Body of pancreas (tissue), 4 donors: ENCODE data around the gene KANK2. TPM values are rescaled to one million over a fixed set of nuclear protein-coding genes. Genes with fewer than 3 reads are reported as not detected.

Experiments used
- ATAC-seq: fragments of 150-250 bp; one replicate; pipeline ENCODE4 v1.9.1; 2016
- DNase-seq, 4 donors: peaks; one replicate each; pipeline ENCODE4 v3.0.0-alpha.2; 2019
- H3K27ac ChIP-seq, 4 donors: fragments of 200-600 bp; sonication (generic); 1 replicate in 3 of 4; 2 replicates in 1 of 4; pipeline versions ENCODE4 v1.5.1 to v1.6.1; 2016 to 2019; ENCODE audit warnings: mild to moderate bottlenecking in 1 of 4, mixed read lengths in 1 of 4, moderate library complexity in 1 of 4
- H3K27me3 ChIP-seq, 2 donors: fragments of 200-600 bp; sonication (generic); one replicate each; pipeline ENCODE4 v1.6.0; 2016; ENCODE audit warnings: mild to moderate bottlenecking in 1 of 2
- H3K36me3 ChIP-seq, 2 donors: fragments of 200-600 bp; sonication (generic); replicated peaks in 1 of 2; 2 replicates each; pipeline ENCODE4 v1.5.1; 2016; ENCODE audit warnings: low read depth in 2 of 2; ENCODE audit not compliant: insufficient read depth in 1 of 2
- H3K4me1 ChIP-seq: fragments of 200-600 bp; sonication (generic); one replicate; pipeline ENCODE4 v1.6.0; 2016
- H3K4me3 ChIP-seq, 2 donors: fragments of 200-600 bp; sonication (generic); 1 replicate in 1 of 2; 2 replicates in 1 of 2; pipeline ENCODE4 v1.5.1; 2016 to 2019
- H3K9me3 ChIP-seq, 3 donors: fragments of 200-600 bp; sonication (generic); 1 replicate in 2 of 3; 2 replicates in 1 of 3; pipeline ENCODE4 v1.5.1; 2016
- POLR2A ChIP-seq, 3 donors: fragments of 450-650 bp; IDR thresholded peaks; one replicate each; pipeline ENCODE4 v1.6.1; 2016; ENCODE audit warnings: antibody characterized with exemption in 3 of 3, mild to moderate bottlenecking in 2 of 3
- WGBS, 2 donors: methylation state at CpG; one replicate each; pipeline ENCODE4 v1.1.5; 2017; 5-methylcytosine and 5-hydroxymethylcytosine counted together
- intact Hi-C: fragments of 100-400 bp; cut with DNase I; formaldehyde crosslinking; loops from one replicate; pipeline ENCODE4 v1.15.1; 2023
- total RNA-seq, 2 donors: library from RNA; depleted of rRNA; stranded (reverse); fragments of >200 nt; gene quantifications; one replicate each; pipeline ENCODE4 v1.1.0, GENCODE V29; 2016

The KANK2 gene
- total RNA-seq, 2 donors from 2014 or later: 133 to 165 TPM

GRCh38 chr19:11115895-11116446, 81.4 kb downstream of the KANK2 start:
- peaks cover 30 to 55% of the 10 kb centered on the region in 2 donors for H3K36me3 ChIP-seq
- 79 to 83% methylated on average over 11 of the region's 11 CpGs for WGBS, 2 donors
- no peaks in the 10 kb centered on the region for H3K27me3 ChIP-seq
- H3K9me3 ChIP-seq: no peaks in the 10 kb centered on the region
- intact Hi-C loops: no loop called here
- ATAC-seq (no peak), DNase-seq (no peak)
- no peak for TF ChIP-seq POLR2A (IDR thresholded peaks at IDR 0.05)
- no peaks in the 10 kb centered on the region for H3K4me1 ChIP-seq
- no peak overlapping the region for H3K4me3 ChIP-seq
- H3K27ac ChIP-seq: no peak overlapping the region

GRCh38 chr19:11115042-11115441, 82.3 kb downstream of the KANK2 start:
- Histone ChIP-seq H3K4me1 (no peaks in the 10 kb centered on the region), H3K27ac (no peak overlapping the region), H3K27me3 (no peaks in the 10 kb centered on the region), H3K9me3 (no peaks in the 10 kb centered on the region), H3K36me3 (peaks cover 25 to 58% of the 10 kb centered on the region in 2 donors), H3K4me3 (no peak overlapping the region)
- 90 to 91% methylated on average over 5 of the region's 5 CpGs for WGBS, 2 donors
- no peak for ATAC-seq
- no peak for TF ChIP-seq POLR2A (IDR thresholded peaks at IDR 0.05)
- intact Hi-C loops: no loop called here
- DNase-seq: no peak

Other genes with a start within 250 kb of the KANK2 start
- 100 to 1,000 TPM in 1 of 2 donors, 10 to 100 TPM in 1; 56.3 to 120 TPM for gene SMARCA4, start 236.5 kb downstream of the KANK2 start, total RNA-seq
- gene LDLR, start 108.1 kb downstream of the KANK2 start, total RNA-seq: 100 to 1,000 TPM in 1 of 2 donors, 10 to 100 TPM in 1; 18.9 to 105 TPM
- 1 to 10 TPM; 1.8 to 6.9 TPM for gene SPC24, start 41.8 kb downstream of the KANK2 start, total RNA-seq
- not detected for gene ANGPTL8, start 42.1 kb upstream of the KANK2 start, total RNA-seq
- gene DOCK6, start 65.0 kb upstream of the KANK2 start, total RNA-seq: 10 to 100 TPM; 77.1 to 89.2 TPM
- not detected for gene TSPAN16, start 98.6 kb upstream of the KANK2 start, total RNA-seq
- 10 to 100 TPM; 47.1 to 51.6 TPM for gene RAB3D, start 142.1 kb upstream of the KANK2 start, total RNA-seq
- gene TMEM205, start 148.7 kb upstream of the KANK2 start, total RNA-seq: 100 to 1,000 TPM; 176 to 197 TPM
- 10 to 100 TPM; 26.5 to 32.6 TPM for gene CCDC159, start 149.0 kb upstream of the KANK2 start, total RNA-seq
- gene PLPPR2, start 157.9 kb upstream of the KANK2 start, total RNA-seq: 10 to 100 TPM in 1 of 2 donors, 1 to 10 TPM in 1; 9.9 to 30.3 TPM
- 1 to 10 TPM in 1 of 2 donors, under 1 TPM in 1; 0.78 to 2.0 TPM for gene SWSAP1, start 177.1 kb upstream of the KANK2 start, total RNA-seq
- gene EPOR, start 186.8 kb upstream of the KANK2 start, total RNA-seq: 10 to 100 TPM; 15.0 to 20.4 TPM
- gene RGL3, start 221.8 kb upstream of the KANK2 start, total RNA-seq: 10 to 100 TPM; 35.0 to 56.0 TPM
- under 1 TPM in 1 of 2 donors, not detected in 1; 0.26 TPM for gene ODAD3, start 237.6 kb upstream of the KANK2 start, total RNA-seq
- gene PRKCSH, start 238.1 kb upstream of the KANK2 start, total RNA-seq: 100 to 1,000 TPM; 134 to 194 TPM